HepG2 (cell line): ENCODE data around the gene RPL41. TPM values are rescaled to one million over a fixed set of nuclear protein-coding genes. Genes with fewer than 3 reads are reported as not detected.

Experiments
- CREB1 ChIP-seq, 2 experiments: fragments of 450-650 bp in 1 of 2; IDR thresholded peaks; 2 replicates each; pipeline ENCODE4 v1.6.1; 2016 to 2017; ENCODE audit warnings: control low read depth in 1 of 2, mild to moderate bottlenecking in 1 of 2, missing compliant biosample characterization in 1 of 2, missing genetic modification characterization in 1 of 2
- ERF ChIP-seq: IDR thresholded peaks from 2 replicates; pipeline ENCODE4 v1.6.1; 2018; ENCODE audit warnings: missing biosample characterization, missing genetic modification reagents
- HCFC1 ChIP-seq: fragments of 150-350 bp; IDR thresholded peaks from 2 replicates; pipeline ENCODE4 v1.6.1; 2014; ENCODE audit warnings: low read depth, low read length
- HNRNPL ChIP-seq: fragments of 200-400 bp; formaldehyde crosslinking; IDR thresholded peaks from 2 replicates; pipeline ENCODE4 v1.6.1; 2017; ENCODE audit warnings: mild to moderate bottlenecking, low read depth, low read length
- IKZF1 ChIP-seq: fragments of 450-650 bp; IDR thresholded peaks from 2 replicates; pipeline ENCODE4 v1.7.1; 2016
- MLLT10 ChIP-seq: sonication (generic); formaldehyde crosslinking; IDR thresholded peaks from 2 replicates; pipeline ENCODE4 v1.4.0; 2020; ENCODE audit warnings: missing genetic modification reagents
- MTA3 ChIP-seq: sonication (generic); formaldehyde crosslinking; IDR thresholded peaks from 2 replicates; pipeline ENCODE4 v1.4.0; 2020; ENCODE audit warnings: missing genetic modification reagents
- RARG ChIP-seq: sonication (generic); formaldehyde crosslinking; IDR thresholded peaks from 2 replicates; pipeline ENCODE4 v1.4.0; 2020; ENCODE audit warnings: low read depth, mild to moderate bottlenecking, missing genetic modification reagents
- SMARCC2 ChIP-seq: fragments of 450-650 bp; IDR thresholded peaks from 2 replicates; pipeline ENCODE4 v1.6.1; 2017; ENCODE audit warnings: antibody characterized with exemption, mild to moderate bottlenecking
- ZBTB38 ChIP-seq: sonication (generic); formaldehyde crosslinking; IDR thresholded peaks from 2 replicates; pipeline ENCODE4 v1.5.1; 2020; ENCODE audit warnings: mild to moderate bottlenecking, missing genetic modification reagents
- ZNF335 ChIP-seq: sonication (generic); formaldehyde crosslinking; IDR thresholded peaks from 2 replicates; pipeline ENCODE4 v1.4.0; 2020; ENCODE audit warnings: missing genetic modification reagents
- ZNF605 ChIP-seq: sonication (generic); formaldehyde crosslinking; IDR thresholded peaks from 2 replicates; pipeline ENCODE4 v1.8.0; 2022; ENCODE audit warnings: mild to moderate bottlenecking, missing genetic modification reagents
- ZNF614 ChIP-seq: IDR thresholded peaks from 2 replicates; pipeline ENCODE4 v1.6.1; 2018; ENCODE audit warnings: missing biosample characterization, missing genetic modification reagents, inconsistent platforms, borderline replicate concordance
- polyA plus RNA-seq, 8 experiments: library from polyadenylated mRNA; depleted of rRNA in 3 of 8; stranded (reverse) in 7 of 8; unstranded in 1 of 8; fragments of >200 nt; fragmentation: Illumina TruSeq in 4 of 8; extraction: Trizol in 4 of 8; gene quantifications; 2 replicates each; pipeline versions ENCODE4 v1.2.1 to v1.2.3, GENCODE V29; 2011 to 2016; ENCODE audit warnings: low read depth in 4 of 8, missing spikeins in 1 of 8, mixed read lengths in 1 of 8; ENCODE audit not compliant: insufficient read depth in 1 of 8
- total RNA-seq, 5 experiments: library from RNA; depleted of rRNA; stranded (reverse); fragments of >200 nt; fragmentation: Illumina TruSeq; extraction: Trizol; gene quantifications; 2 replicates each; pipeline ENCODE4 v1.2.3, GENCODE V29; 2016; ENCODE audit warnings: low read depth in 1 of 5
- TF ChIP-seq, protein P1 (sequence below): IDR thresholded peaks from 2 replicates; pipeline ENCODE4 v1.6.1; 2016; ENCODE audit warnings: mild to moderate bottlenecking, missing biosample characterization, missing genetic modification reagents
- TF ChIP-seq, protein P2 (sequence below): IDR thresholded peaks from 2 replicates; pipeline ENCODE4 v1.6.1; 2016
- TF ChIP-seq, protein P3 (sequence below): sonication (generic); formaldehyde crosslinking; IDR thresholded peaks from 2 replicates; pipeline ENCODE4 v1.4.0; 2020; ENCODE audit warnings: missing genetic modification reagents
- TF ChIP-seq, protein P4 (sequence below): IDR thresholded peaks from 2 replicates; pipeline ENCODE4 v1.6.1; 2012; ENCODE audit warnings: inconsistent platforms
- TF ChIP-seq, protein P5 (sequence below): IDR thresholded peaks from 2 replicates; pipeline ENCODE4 v1.6.1; 2016; ENCODE audit warnings: low read depth, control low read depth
- TF ChIP-seq, protein P6 (sequence below): sonication (generic); formaldehyde crosslinking; conservative IDR thresholded peaks from 2 replicates; pipeline ENCODE4 v1.4.0; 2020; ENCODE audit warnings: missing genetic modification reagents
- TF ChIP-seq, protein P7 (sequence below): sonication (generic); formaldehyde crosslinking; IDR thresholded peaks from 2 replicates; pipeline ENCODE4 v1.8.1; 2023; ENCODE audit warnings: missing genetic modification reagents, mild to moderate bottlenecking, borderline replicate concordance
- TF ChIP-seq, protein P8 (sequence below): sonication (generic); formaldehyde crosslinking; IDR thresholded peaks from 2 replicates; pipeline ENCODE4 v1.5.0; 2020; ENCODE audit warnings: missing genetic modification reagents
- TF ChIP-seq, protein P9 (sequence below): sonication (generic); formaldehyde crosslinking; IDR thresholded peaks from 2 replicates; pipeline ENCODE4 v1.8.0; 2022; ENCODE audit warnings: mild to moderate bottlenecking, missing genetic modification reagents, moderate library complexity

The RPL41 gene
- total and polyA plus RNA-seq, 2 of the 13 experiments (the other 11 are each of a cell fraction or from before 2014, with no cell fraction given): 4,012 to 7,670 TPM

DNA sequence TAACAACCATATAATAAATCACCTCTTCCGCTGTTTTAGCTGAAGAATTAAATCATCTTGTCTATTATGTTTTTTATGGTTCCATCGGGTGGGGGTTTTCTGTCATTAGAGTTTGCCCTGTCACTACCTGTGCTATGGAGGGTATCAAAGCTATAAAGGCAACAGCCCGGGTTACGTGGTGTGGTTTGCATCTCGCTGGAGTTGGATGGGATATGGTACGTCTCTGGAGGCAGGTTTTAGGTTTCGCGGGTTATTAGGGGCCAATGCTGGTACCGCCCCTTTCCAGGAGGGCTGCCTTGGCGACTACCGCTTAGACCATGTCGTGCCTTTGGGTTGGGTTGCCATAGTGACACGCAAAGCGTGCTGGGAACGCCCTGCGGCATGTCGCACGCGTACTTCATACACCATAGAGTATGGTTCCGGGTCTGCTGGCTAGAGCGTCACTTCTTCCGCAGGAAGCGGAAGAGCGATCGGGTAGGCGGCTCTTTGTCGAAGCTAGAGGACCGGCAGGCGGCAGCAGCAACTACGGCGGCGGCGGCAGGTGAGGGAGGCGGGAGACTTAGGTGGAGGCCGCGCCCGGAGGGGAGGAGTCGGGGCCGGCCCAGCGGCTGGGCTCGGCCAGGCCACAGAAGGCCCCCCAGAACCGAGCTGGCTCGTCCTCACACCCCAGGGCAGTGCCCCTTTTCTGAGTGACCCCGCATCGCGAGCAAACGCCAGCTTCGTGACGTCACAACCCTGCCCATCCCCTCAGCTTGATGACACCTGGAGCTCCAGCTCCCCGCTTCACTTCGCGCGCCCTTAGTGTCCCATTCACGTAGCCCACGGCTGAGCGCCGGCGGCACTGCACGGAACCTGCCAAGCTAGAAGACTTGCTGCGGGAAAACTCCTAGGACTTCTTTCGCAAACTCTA lies 1.6 kb downstream of the RPL41 start, which contains the start of gene ZC3H10 (continued):
- TF ChIP-seq HNRNPL (0 out of 2 replicates have a peak, but pooled peaks have one; percentile 17), MLLT10 (no peak), ERF (peak; percentile 93; the same call in 1 of the 2 replicates), ZNF614 (CRISPR knock-in tag) (peak; percentile 68; the same call in 1 of the 2 replicates), SMARCC2 (no peak), ZNF335 (CRISPR knock-in tag) (peak; percentile 68; the same call in 1 of the 2 replicates), HCFC1 (peak; percentile 79), RARG (CRISPR knock-in tag) (no peak), CREB1 (IDR thresholded peaks at IDR 0.05) (peak; percentile 99), CREB1 (CRISPR knock-in tag; IDR thresholded peaks at IDR 0.05) (peak; percentile 93), IKZF1 (no peak), ZNF605 (CRISPR knock-in tag) (peak; percentile 91), ZBTB38 (peak; percentile 84), MTA3 (CRISPR knock-in tag) (no peak)
- TF ChIP-seq, protein P1, sequence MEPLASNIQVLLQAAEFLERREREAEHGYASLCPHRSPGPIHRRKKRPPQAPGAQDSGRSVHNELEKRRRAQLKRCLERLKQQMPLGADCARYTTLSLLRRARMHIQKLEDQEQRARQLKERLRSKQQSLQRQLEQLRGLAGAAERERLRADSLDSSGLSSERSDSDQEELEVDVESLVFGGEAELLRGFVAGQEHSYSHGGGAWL (CRISPR knock-in tag): peak; percentile 45; the same call in 1 of the 2 replicates
- TF ChIP-seq, protein P2, sequence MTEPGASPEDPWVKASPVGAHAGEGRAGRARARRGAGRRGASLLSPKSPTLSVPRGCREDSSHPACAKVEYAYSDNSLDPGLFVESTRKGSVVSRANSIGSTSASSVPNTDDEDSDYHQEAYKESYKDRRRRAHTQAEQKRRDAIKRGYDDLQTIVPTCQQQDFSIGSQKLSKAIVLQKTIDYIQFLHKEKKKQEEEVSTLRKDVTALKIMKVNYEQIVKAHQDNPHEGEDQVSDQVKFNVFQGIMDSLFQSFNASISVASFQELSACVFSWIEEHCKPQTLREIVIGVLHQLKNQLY: peak; percentile 73; the same call in 1 of the 2 replicates
- TF ChIP-seq, protein P3, sequence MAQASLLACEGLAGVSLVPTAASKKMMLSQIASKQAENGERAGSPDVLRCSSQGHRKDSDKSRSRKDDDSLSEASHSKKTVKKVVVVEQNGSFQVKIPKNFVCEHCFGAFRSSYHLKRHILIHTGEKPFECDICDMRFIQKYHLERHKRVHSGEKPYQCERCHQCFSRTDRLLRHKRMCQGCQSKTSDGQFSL: no peak
- TF ChIP-seq, protein P4, sequence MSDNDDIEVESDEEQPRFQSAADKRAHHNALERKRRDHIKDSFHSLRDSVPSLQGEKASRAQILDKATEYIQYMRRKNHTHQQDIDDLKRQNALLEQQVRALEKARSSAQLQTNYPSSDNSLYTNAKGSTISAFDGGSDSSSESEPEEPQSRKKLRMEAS: peak; percentile 92
- TF ChIP-seq, protein P5, sequence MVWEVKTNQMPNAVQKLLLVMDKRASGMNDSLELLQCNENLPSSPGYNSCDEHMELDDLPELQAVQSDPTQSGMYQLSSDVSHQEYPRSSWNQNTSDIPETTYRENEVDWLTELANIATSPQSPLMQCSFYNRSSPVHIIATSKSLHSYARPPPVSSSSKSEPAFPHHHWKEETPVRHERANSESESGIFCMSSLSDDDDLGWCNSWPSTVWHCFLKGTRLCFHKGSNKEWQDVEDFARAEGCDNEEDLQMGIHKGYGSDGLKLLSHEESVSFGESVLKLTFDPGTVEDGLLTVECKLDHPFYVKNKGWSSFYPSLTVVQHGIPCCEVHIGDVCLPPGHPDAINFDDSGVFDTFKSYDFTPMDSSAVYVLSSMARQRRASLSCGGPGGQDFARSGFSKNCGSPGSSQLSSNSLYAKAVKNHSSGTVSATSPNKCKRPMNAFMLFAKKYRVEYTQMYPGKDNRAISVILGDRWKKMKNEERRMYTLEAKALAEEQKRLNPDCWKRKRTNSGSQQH (CRISPR knock-in tag): peak; percentile 85
- TF ChIP-seq, protein P6, sequence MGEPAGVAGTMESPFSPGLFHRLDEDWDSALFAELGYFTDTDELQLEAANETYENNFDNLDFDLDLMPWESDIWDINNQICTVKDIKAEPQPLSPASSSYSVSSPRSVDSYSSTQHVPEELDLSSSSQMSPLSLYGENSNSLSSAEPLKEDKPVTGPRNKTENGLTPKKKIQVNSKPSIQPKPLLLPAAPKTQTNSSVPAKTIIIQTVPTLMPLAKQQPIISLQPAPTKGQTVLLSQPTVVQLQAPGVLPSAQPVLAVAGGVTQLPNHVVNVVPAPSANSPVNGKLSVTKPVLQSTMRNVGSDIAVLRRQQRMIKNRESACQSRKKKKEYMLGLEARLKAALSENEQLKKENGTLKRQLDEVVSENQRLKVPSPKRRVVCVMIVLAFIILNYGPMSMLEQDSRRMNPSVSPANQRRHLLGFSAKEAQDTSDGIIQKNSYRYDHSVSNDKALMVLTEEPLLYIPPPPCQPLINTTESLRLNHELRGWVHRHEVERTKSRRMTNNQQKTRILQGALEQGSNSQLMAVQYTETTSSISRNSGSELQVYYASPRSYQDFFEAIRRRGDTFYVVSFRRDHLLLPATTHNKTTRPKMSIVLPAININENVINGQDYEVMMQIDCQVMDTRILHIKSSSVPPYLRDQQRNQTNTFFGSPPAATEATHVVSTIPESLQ: 0 out of 2 replicates have a peak, but pooled peaks have one; percentile 65
- TF ChIP-seq, protein P7, sequence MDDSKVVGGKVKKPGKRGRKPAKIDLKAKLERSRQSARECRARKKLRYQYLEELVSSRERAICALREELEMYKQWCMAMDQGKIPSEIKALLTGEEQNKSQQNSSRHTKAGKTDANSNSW (CRISPR knock-in tag): no peak
- TF ChIP-seq, protein P8, sequence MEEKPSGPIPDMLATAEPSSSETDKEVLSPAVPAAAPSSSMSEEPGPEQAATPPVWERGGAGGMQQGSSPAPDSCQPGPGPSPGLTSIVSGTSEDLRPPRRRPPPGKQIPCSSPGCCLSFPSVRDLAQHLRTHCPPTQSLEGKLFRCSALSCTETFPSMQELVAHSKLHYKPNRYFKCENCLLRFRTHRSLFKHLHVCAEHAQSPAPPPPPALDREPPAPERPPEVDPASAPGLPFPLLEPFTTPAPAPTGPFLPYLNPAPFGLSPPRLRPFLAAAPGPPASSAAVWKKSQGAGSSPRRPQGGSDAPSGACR: peak; percentile 86; the same call in 1 of the 2 replicates
- TF ChIP-seq, protein P9, sequence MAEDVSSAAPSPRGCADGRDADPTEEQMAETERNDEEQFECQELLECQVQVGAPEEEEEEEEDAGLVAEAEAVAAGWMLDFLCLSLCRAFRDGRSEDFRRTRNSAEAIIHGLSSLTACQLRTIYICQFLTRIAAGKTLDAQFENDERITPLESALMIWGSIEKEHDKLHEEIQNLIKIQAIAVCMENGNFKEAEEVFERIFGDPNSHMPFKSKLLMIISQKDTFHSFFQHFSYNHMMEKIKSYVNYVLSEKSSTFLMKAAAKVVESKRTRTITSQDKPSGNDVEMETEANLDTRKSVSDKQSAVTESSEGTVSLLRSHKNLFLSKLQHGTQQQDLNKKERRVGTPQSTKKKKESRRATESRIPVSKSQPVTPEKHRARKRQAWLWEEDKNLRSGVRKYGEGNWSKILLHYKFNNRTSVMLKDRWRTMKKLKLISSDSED (CRISPR knock-in tag): no peak
